GM23248 (cell line): ENCODE data around the gene COL18A1.
"Not testable (repeated sequence)": the region's sequence is repeated elsewhere in the genome, so short reads cannot be mapped to it uniquely, and the experiment has no call there.

Experiments
- EZH2 ChIP-seq: fragments of 200-600 bp; sonication (generic); IDR thresholded peaks from 2 replicates; pipeline ENCODE4 v1.6.1; 2018; ENCODE audit warnings: antibody characterized with exemption, mild to moderate bottlenecking; ENCODE audit not compliant: insufficient read depth, poor library complexity, severe bottlenecking
- EZH2phosphoT487 ChIP-seq: fragments of 200-600 bp; sonication (generic); IDR thresholded peaks from 2 replicates; pipeline ENCODE4 v1.6.1; 2018; ENCODE audit warnings: antibody characterized with exemption, moderate library complexity, mild to moderate bottlenecking, low read depth; ENCODE audit not compliant: insufficient read depth

GRCh38 chr21:45363272-45363671 lies 41.7 kb upstream of the COL18A1 start:
- not testable (repeated sequence) for TF ChIP-seq EZH2, EZH2phosphoT487
